PC-9 (cell line): ENCODE results near the gene TNFRSF14. TPM values are rescaled to one million over a fixed set of nuclear protein-coding genes. Genes with fewer than 3 reads are reported as not detected.
"Not testable (repeated sequence)": the region's sequence is repeated elsewhere in the genome, so short reads cannot be mapped to it uniquely, and the experiment has no call there.

Experiments used
- BruUV-seq: library from RNA; stranded (reverse); fragments of 400-500 nt; replicated peaks from 2 replicates; lab custom pipeline; 2021; lab: Mats Ljungman, UMichigan
- CTCF ChIA-PET: fragments of 300-600 bp; sonication (Branson Sonifier 250); formaldehyde crosslinking; loops from one replicate; lab custom pipeline; 2022; ENCODE audit warnings: antibody characterized with exemption; lab: Charles Lee
- POLR2A ChIA-PET: fragments of 300-600 bp; sonication (Branson Sonifier 250); formaldehyde crosslinking; loops from one replicate; lab custom pipeline; 2022; ENCODE audit warnings: antibody characterized with exemption; ENCODE audit not compliant: unreplicated experiment; lab: Charles Lee
- DNase-seq, 2 experiments: peaks; one replicate each; pipeline versions ENCODE4 v3.0.0 to v3.0.0-alpha.2; 2015 to 2022; ENCODE audit warnings: mixed read lengths in 1 of 2
- H2AFZ ChIP-seq: fragments of 200-600 bp; sonication (generic); 2 replicates; pipeline ENCODE4 v1.8.1; 2017; ENCODE audit warnings: antibody characterized with exemption
- H3F3A ChIP-seq: fragments of 200-600 bp; sonication (generic); 2 replicates; pipeline ENCODE4 v1.8.1; 2017; ENCODE audit warnings: antibody characterized with exemption, mild to moderate bottlenecking, low read depth; ENCODE audit not compliant: insufficient read depth
- H3K27ac ChIP-seq: fragments of 200-600 bp; sonication (generic); 2 replicates; pipeline ENCODE4 v1.6.1; 2016; ENCODE audit warnings: mixed run types
- H3K27me3 ChIP-seq: fragments of 200-600 bp; sonication (generic); 2 replicates; pipeline ENCODE4 v1.6.1; 2016; ENCODE audit warnings: low read depth, mixed run types; ENCODE audit not compliant: insufficient read depth
- H3K36me3 ChIP-seq: fragments of 200-600 bp; sonication (generic); 2 replicates; pipeline ENCODE4 v1.6.1; 2016; ENCODE audit warnings: low read depth, mixed run types
- H3K4me1 ChIP-seq: fragments of 200-600 bp; sonication (generic); replicated peaks from 2 replicates; pipeline ENCODE4 v1.6.1; 2016; ENCODE audit warnings: mixed run types; ENCODE audit not compliant: insufficient read depth
- H3K4me2 ChIP-seq: fragments of 200-600 bp; sonication (generic); 2 replicates; pipeline ENCODE4 v1.6.1; 2017; ENCODE audit warnings: mixed run types
- H3K4me3 ChIP-seq: fragments of 200-600 bp; sonication (generic); 2 replicates; pipeline ENCODE4 v1.6.1; 2016; ENCODE audit warnings: mixed run types
- H3K79me2 ChIP-seq: fragments of 200-600 bp; sonication (generic); 2 replicates; pipeline ENCODE4 v1.6.1; 2017; ENCODE audit warnings: low read depth, mixed run types
- H3K9me2 ChIP-seq: fragments of 200-600 bp; sonication (generic); 2 replicates; pipeline ENCODE4 v1.8.1; 2017; ENCODE audit warnings: mild to moderate bottlenecking; ENCODE audit not compliant: insufficient read depth
- H3K9me3 ChIP-seq: fragments of 200-600 bp; sonication (generic); 2 replicates; pipeline ENCODE4 v1.8.1; 2016; ENCODE audit warnings: low read depth; ENCODE audit not compliant: insufficient read depth
- H4K20me1 ChIP-seq: fragments of 200-600 bp; sonication (generic); 2 replicates; pipeline ENCODE4 v1.8.1; 2017; ENCODE audit not compliant: insufficient read depth
- CTCF ChIP-seq: fragments of 200-600 bp; sonication (generic); conservative IDR thresholded peaks from 2 replicates; pipeline ENCODE4 v1.6.1; 2017; ENCODE audit warnings: mixed run types, antibody characterized with exemption, mild to moderate bottlenecking, moderate library complexity
- EZH2 ChIP-seq: fragments of 200-600 bp; sonication (generic); IDR thresholded peaks from 2 replicates; pipeline ENCODE4 v1.8.0; 2017; ENCODE audit warnings: antibody characterized with exemption, low read depth
- intact Hi-C: fragments of 100-400 bp; cut with micrococcal nuclease; formaldehyde crosslinking; loops from one replicate; pipeline ENCODE4 v1.10.0; 2022; ENCODE audit not compliant: unreplicated experiment
- total RNA-seq: library from RNA; stranded (reverse); gene quantifications from 2 replicates; pipeline ENCODE4 v1.2.3, GENCODE V29; 2021

Gene TNFRSF14
- total RNA-seq, 1 experiment from 2014 or later = 9.9 TPM

GRCh38 chr1:2569060-2569459, 12.9 kb downstream of the TNFRSF14 start:
- H3K4me3 ChIP-seq = no peak overlapping the region
- H3F3A ChIP-seq = no peaks in the 10 kb centered on the region
- ChIA-PET POLR2A (no interaction called here), CTCF (no interaction called here)
- BruUV-seq = no TSS peak
- DNase-seq = no peak
- H4K20me1 ChIP-seq = no peaks in the 10 kb centered on the region
- H3K79me2 ChIP-seq = no peaks in the 10 kb centered on the region
- intact Hi-C loops = no loop called here
- no peak overlapping the region for H3K27ac ChIP-seq
- H3K9me2 ChIP-seq = no peaks in the 10 kb centered on the region
- no peak for TF ChIP-seq EZH2
- no peak for TF ChIP-seq CTCF
- no peaks in the 10 kb centered on the region for H3K36me3 ChIP-seq
- H3K4me1 ChIP-seq = no peaks in the 10 kb centered on the region
- H3K27me3 ChIP-seq = peaks cover 70% of the 10 kb centered on the region
- H2AFZ ChIP-seq = no peak overlapping the region
- no peak overlapping the region for H3K4me2 ChIP-seq
- H3K9me3 ChIP-seq = no peaks in the 10 kb centered on the region

GRCh38 chr1:2569703-2570102, 13.5 kb downstream of the TNFRSF14 start:
- intact Hi-C loops, H3K79me2 ChIP-seq, H3K9me2 ChIP-seq, POLR2A ChIA-PET, H3K36me3 ChIP-seq, H3K4me3 ChIP-seq, H3K27ac ChIP-seq, H3K4me2 ChIP-seq, H3K9me3 ChIP-seq, CTCF ChIA-PET, H3K4me1 ChIP-seq, H3F3A ChIP-seq, H2AFZ ChIP-seq, BruUV-seq, H4K20me1 ChIP-seq: not testable (repeated sequence)
- H3K27me3 ChIP-seq = peaks cover 73% of the 10 kb centered on the region
- DNase-seq = peak in 1 of 2 experiments; percentile 9

GRCh38 chr1:2570332-2570731, 14.2 kb downstream of the TNFRSF14 start:
- Histone ChIP-seq H3K4me3 (no peak overlapping the region), H4K20me1 (no peaks in the 10 kb centered on the region), H3F3A (no peaks in the 10 kb centered on the region), H3K9me2 (no peaks in the 10 kb centered on the region), H3K27ac (no peak overlapping the region), H3K79me2 (no peaks in the 10 kb centered on the region), H2AFZ (no peak overlapping the region), H3K9me3 (no peaks in the 10 kb centered on the region), H3K36me3 (no peaks in the 10 kb centered on the region), H3K4me2 (no peak overlapping the region), H3K27me3 (peaks cover 68% of the 10 kb centered on the region), H3K4me1 (no peaks in the 10 kb centered on the region)
- CTCF ChIA-PET = no interaction called here
- intact Hi-C loops = no loop called here
- TF ChIP-seq EZH2 = no peak
- TF ChIP-seq CTCF = no peak
- no TSS peak for BruUV-seq
- POLR2A ChIA-PET = no interaction called here
- peak in 1 of 2 experiments; percentile 26 for DNase-seq

- Histone ChIP-seq H3K27me3 (peaks cover 68% of the 10 kb centered on the region), H3K9me2 (no peaks in the 10 kb centered on the region), H3K4me3 (no peak overlapping the region), H3F3A (no peaks in the 10 kb centered on the region), H3K4me1 (no peaks in the 10 kb centered on the region), H3K36me3 (no peaks in the 10 kb centered on the region), H4K20me1 (no peaks in the 10 kb centered on the region), H3K27ac (no peak overlapping the region), H3K9me3 (no peaks in the 10 kb centered on the region), H2AFZ (no peak overlapping the region), H3K79me2 (no peaks in the 10 kb centered on the region), H3K4me2 (no peak overlapping the region)
- ChIA-PET POLR2A (no interaction called here), CTCF (no interaction called here)
- TF ChIP-seq EZH2 (no peak), CTCF (no peak)
- intact Hi-C loops = no loop called here
- DNase-seq = no peak
- BruUV-seq = no TSS peak
Measured at GRCh38 chr1:2571348-2571747, 15.2 kb downstream of the TNFRSF14 start.
